RWPE2 (cell line): Measurements from ENCODE around the gene STXBP5L.
"Not testable (repeated sequence)": the region's sequence is repeated elsewhere in the genome, so short reads cannot be mapped to it uniquely, and the experiment has no call there.

Source experiments
- ATAC-seq: fragments of 200-7000 bp; cut with Tn5 transposase; 3 replicates; pipeline ENCODE4 v1.9.1; 2021; ENCODE audit warnings: low read depth
- DNase-seq: peaks from one replicate; pipeline ENCODE4 v3.0.0-alpha.2; 2020; ENCODE audit warnings: low spot score
- H3K27ac ChIP-seq: fragments of 450-650 bp; 2 replicates; pipeline ENCODE4 v1.5.1; 2017; ENCODE audit warnings: mild to moderate bottlenecking; ENCODE audit not compliant: poor library complexity, severe bottlenecking
- H3K27me3 ChIP-seq: fragments of 250-450 bp; sonication (Bioruptor Pico); 2 replicates; pipeline ENCODE4 v1.5.1; 2021; ENCODE audit warnings: mild to moderate bottlenecking, moderate library complexity; ENCODE audit not compliant: insufficient read depth, poor library complexity, severe bottlenecking
- H3K36me3 ChIP-seq: fragments of 250-450 bp; sonication (Bioruptor Pico); 2 replicates; pipeline ENCODE4 v1.5.1; 2020; ENCODE audit warnings: low read depth, mild to moderate bottlenecking, moderate library complexity
- H3K4me1 ChIP-seq: fragments of 250-450 bp; sonication (Bioruptor Pico); 2 replicates; pipeline ENCODE4 v1.5.1; 2021; ENCODE audit warnings: mild to moderate bottlenecking, moderate library complexity; ENCODE audit not compliant: insufficient read depth, poor library complexity, severe bottlenecking
- H3K4me3 ChIP-seq: fragments of 250-450 bp; sonication (Bioruptor Pico); 2 replicates; pipeline ENCODE4 v1.5.1; 2021; ENCODE audit warnings: mild to moderate bottlenecking, moderate library complexity; ENCODE audit not compliant: severe bottlenecking
- H3K9me3 ChIP-seq: fragments of 250-450 bp; sonication (Bioruptor Pico); 2 replicates; pipeline ENCODE4 v1.5.1; 2021; ENCODE audit warnings: mild to moderate bottlenecking, moderate library complexity; ENCODE audit not compliant: severe bottlenecking
- CTCF ChIP-seq: fragments of 450-650 bp; IDR thresholded peaks from one replicate; pipeline ENCODE4 v1.5.1; 2017; ENCODE audit warnings: mild to moderate bottlenecking, moderate library complexity; ENCODE audit not compliant: poor library complexity, severe bottlenecking

The STXBP5L gene

GRCh38 chr3:120879411-120879810 is 28.6 kb upstream of the STXBP5L start:
- no peaks in the 10 kb centered on the region for H3K27me3 ChIP-seq
- no peaks in the 10 kb centered on the region for H3K36me3 ChIP-seq
- no peaks in the 10 kb centered on the region for H3K4me1 ChIP-seq
- no peaks in the 10 kb centered on the region for H3K9me3 ChIP-seq
- no peak overlapping the region for H3K4me3 ChIP-seq
- no peak overlapping the region for H3K27ac ChIP-seq
- TF ChIP-seq CTCF, result no peak
- DNase-seq (no peak), ATAC-seq (no peak)

- H3K4me1 ChIP-seq, result no peaks in the 10 kb centered on the region
- H3K27ac ChIP-seq, result no peak overlapping the region
- no peak for ATAC-seq
These were observed 15.1 kb upstream of the STXBP5L start for GRCh38 chr3:120892921-120893320.

GRCh38 chr3:120894316-120895057 is 13.5 kb upstream of the STXBP5L start:
- Histone ChIP-seq H3K27ac (no peak overlapping the region), H3K4me3 (no peak overlapping the region), H3K9me3 (no peaks in the 10 kb centered on the region), H3K4me1 (no peaks in the 10 kb centered on the region), H3K36me3 (no peaks in the 10 kb centered on the region), H3K27me3 (peaks cover 23% of the 10 kb centered on the region)
- ATAC-seq (no peak), DNase-seq (no peak)
- TF ChIP-seq CTCF, result no peak

More at GRCh38 chr3:120892921-120893320, 15.1 kb upstream of the STXBP5L start:
- Histone ChIP-seq H3K4me3 (no peak overlapping the region), H3K27me3 (peaks cover 27% of the 10 kb centered on the region), H3K9me3 (no peaks in the 10 kb centered on the region), H3K36me3 (no peaks in the 10 kb centered on the region)
- no peak for DNase-seq
- no peak for TF ChIP-seq CTCF

GRCh38 chr3:120901716-120902115 is 6.3 kb upstream of the STXBP5L start:
- not testable (repeated sequence) for ATAC-seq, H3K9me3 ChIP-seq, H3K36me3 ChIP-seq, H3K4me3 ChIP-seq, H3K27ac ChIP-seq, H3K4me1 ChIP-seq, DNase-seq
- peaks cover 15% of the 10 kb centered on the region for H3K27me3 ChIP-seq

GRCh38 chr3:120903221-120903620 is 4.8 kb upstream of the STXBP5L start:
- DNase-seq (no peak), ATAC-seq (no peak)
- no peaks in the 10 kb centered on the region for H3K36me3 ChIP-seq
- no peak overlapping the region for H3K4me3 ChIP-seq
- TF ChIP-seq CTCF, result no peak
- H3K27ac ChIP-seq, result no peak overlapping the region
- no peaks in the 10 kb centered on the region for H3K9me3 ChIP-seq
- H3K4me1 ChIP-seq, result no peaks in the 10 kb centered on the region
- H3K27me3 ChIP-seq, result peaks cover 30% of the 10 kb centered on the region
